ENCODE results near the gene BMX. TPM values are rescaled to one million over a fixed set of nuclear protein-coding genes. Genes with fewer than 3 reads are reported as not detected.

BMX gene
- total and polyA plus RNA-seq, 9 of the 15 experiments (the other 6 are each of a cell fraction or from before 2014, with no cell fraction given): 0.45 to 4.2 (median 1.8) TPM

DNA sequence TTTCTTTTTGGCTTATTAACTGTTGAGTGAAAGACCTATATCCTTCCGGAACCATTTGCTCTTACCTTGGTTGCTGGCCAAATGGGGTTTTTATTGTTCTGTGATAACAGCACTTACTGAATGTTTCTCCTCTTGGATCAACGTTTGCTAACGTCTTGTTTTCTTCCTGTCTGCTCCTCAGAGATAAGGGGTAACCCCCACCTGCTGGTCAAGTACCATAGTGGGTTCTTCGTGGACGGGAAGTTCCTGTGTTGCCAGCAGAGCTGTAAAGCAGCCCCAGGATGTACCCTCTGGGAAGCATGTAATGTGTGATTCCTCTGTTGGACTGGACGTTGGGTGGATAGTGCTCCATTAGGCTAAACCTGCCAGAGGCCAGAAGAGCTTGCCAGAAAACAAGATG, 15.3 kb downstream of the BMX start (continued):
- TF ChIP-seq, protein P1, sequence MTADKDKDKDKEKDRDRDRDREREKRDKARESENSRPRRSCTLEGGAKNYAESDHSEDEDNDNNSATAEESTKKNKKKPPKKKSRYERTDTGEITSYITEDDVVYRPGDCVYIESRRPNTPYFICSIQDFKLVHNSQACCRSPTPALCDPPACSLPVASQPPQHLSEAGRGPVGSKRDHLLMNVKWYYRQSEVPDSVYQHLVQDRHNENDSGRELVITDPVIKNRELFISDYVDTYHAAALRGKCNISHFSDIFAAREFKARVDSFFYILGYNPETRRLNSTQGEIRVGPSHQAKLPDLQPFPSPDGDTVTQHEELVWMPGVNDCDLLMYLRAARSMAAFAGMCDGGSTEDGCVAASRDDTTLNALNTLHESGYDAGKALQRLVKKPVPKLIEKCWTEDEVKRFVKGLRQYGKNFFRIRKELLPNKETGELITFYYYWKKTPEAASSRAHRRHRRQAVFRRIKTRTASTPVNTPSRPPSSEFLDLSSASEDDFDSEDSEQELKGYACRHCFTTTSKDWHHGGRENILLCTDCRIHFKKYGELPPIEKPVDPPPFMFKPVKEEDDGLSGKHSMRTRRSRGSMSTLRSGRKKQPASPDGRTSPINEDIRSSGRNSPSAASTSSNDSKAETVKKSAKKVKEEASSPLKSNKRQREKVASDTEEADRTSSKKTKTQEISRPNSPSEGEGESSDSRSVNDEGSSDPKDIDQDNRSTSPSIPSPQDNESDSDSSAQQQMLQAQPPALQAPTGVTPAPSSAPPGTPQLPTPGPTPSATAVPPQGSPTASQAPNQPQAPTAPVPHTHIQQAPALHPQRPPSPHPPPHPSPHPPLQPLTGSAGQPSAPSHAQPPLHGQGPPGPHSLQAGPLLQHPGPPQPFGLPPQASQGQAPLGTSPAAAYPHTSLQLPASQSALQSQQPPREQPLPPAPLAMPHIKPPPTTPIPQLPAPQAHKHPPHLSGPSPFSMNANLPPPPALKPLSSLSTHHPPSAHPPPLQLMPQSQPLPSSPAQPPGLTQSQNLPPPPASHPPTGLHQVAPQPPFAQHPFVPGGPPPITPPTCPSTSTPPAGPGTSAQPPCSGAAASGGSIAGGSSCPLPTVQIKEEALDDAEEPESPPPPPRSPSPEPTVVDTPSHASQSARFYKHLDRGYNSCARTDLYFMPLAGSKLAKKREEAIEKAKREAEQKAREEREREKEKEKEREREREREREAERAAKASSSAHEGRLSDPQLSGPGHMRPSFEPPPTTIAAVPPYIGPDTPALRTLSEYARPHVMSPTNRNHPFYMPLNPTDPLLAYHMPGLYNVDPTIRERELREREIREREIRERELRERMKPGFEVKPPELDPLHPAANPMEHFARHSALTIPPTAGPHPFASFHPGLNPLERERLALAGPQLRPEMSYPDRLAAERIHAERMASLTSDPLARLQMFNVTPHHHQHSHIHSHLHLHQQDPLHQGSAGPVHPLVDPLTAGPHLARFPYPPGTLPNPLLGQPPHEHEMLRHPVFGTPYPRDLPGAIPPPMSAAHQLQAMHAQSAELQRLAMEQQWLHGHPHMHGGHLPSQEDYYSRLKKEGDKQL (CRISPR knock-in tag; IDR thresholded peaks at IDR 0.05; ENCODE audit: borderline replicate concordance): no peak
- TF ChIP-seq XRCC5 (IDR thresholded peaks at IDR 0.05; ENCODE audit: low read depth, low read length): no peak
- TF ChIP-seq, protein P2, sequence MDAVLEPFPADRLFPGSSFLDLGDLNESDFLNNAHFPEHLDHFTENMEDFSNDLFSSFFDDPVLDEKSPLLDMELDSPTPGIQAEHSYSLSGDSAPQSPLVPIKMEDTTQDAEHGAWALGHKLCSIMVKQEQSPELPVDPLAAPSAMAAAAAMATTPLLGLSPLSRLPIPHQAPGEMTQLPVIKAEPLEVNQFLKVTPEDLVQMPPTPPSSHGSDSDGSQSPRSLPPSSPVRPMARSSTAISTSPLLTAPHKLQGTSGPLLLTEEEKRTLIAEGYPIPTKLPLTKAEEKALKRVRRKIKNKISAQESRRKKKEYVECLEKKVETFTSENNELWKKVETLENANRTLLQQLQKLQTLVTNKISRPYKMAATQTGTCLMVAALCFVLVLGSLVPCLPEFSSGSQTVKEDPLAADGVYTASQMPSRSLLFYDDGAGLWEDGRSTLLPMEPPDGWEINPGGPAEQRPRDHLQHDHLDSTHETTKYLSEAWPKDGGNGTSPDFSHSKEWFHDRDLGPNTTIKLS (IDR thresholded peaks at IDR 0.05; ENCODE audit: borderline replicate concordance, low read depth): no peak
- no peak for TF ChIP-seq ZNF707 (CRISPR knock-in tag; conservative IDR thresholded peaks at IDR 0.05)
- TF ChIP-seq RHOXF2B (CRISPR knock-in tag; conservative IDR thresholded peaks at IDR 0.05): no peak
- TF ChIP-seq ZNF57 (CRISPR knock-in tag; IDR thresholded peaks at IDR 0.05): no peak
- TF ChIP-seq SETDB1 (IDR thresholded peaks at IDR 0.05; ENCODE audit: low read length): no peak
- no peak for TF ChIP-seq MAFF (IDR thresholded peaks at IDR 0.05; ENCODE audit: low read length)
- TF ChIP-seq EHMT2 (IDR thresholded peaks at IDR 0.05): peak; percentile 49; the same call in 1 of the 2 replicates
- peak; percentile 90 for TF ChIP-seq CBFA2T2 (conservative IDR thresholded peaks at IDR 0.05)
- TF ChIP-seq, protein P3, sequence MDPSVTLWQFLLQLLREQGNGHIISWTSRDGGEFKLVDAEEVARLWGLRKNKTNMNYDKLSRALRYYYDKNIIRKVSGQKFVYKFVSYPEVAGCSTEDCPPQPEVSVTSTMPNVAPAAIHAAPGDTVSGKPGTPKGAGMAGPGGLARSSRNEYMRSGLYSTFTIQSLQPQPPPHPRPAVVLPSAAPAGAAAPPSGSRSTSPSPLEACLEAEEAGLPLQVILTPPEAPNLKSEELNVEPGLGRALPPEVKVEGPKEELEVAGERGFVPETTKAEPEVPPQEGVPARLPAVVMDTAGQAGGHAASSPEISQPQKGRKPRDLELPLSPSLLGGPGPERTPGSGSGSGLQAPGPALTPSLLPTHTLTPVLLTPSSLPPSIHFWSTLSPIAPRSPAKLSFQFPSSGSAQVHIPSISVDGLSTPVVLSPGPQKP (CRISPR knock-in tag; IDR thresholded peaks at IDR 0.05): no peak
- peak; percentile 49 for TF ChIP-seq MEIS2 (IDR thresholded peaks at IDR 0.05; ENCODE audit: partially characterized antibody)
- TF ChIP-seq COPS2 (conservative IDR thresholded peaks at IDR 0.05): no peak
- TF ChIP-seq TBL1XR1 (IDR thresholded peaks at IDR 0.05; ENCODE audit: low read length in 2 of 2): peak; percentile 71 to 86; a peak in 3 of 4 replicates
- no peak for TF ChIP-seq ATF1 (CRISPR knock-in tag; IDR thresholded peaks at IDR 0.05)
- no peak for TF ChIP-seq ATF1 (tag; IDR thresholded peaks at IDR 0.05)
- TF ChIP-seq GATA2 (CRISPR knock-in tag; IDR thresholded peaks at IDR 0.05): peak; percentile 73
- TF ChIP-seq, protein P4, sequence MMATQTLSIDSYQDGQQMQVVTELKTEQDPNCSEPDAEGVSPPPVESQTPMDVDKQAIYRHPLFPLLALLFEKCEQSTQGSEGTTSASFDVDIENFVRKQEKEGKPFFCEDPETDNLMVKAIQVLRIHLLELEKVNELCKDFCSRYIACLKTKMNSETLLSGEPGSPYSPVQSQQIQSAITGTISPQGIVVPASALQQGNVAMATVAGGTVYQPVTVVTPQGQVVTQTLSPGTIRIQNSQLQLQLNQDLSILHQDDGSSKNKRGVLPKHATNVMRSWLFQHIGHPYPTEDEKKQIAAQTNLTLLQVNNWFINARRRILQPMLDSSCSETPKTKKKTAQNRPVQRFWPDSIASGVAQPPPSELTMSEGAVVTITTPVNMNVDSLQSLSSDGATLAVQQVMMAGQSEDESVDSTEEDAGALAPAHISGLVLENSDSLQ (IDR thresholded peaks at IDR 0.05): 0 out of 2 replicates have a peak, but pooled peaks have one; percentile 6
- TF ChIP-seq NCOA4 (IDR thresholded peaks at IDR 0.05; ENCODE audit: partially characterized antibody): no peak
- TF ChIP-seq EGR1 (conservative IDR thresholded peaks at IDR 0.05): no peak
- no peak for TF ChIP-seq ZNF347 (CRISPR knock-in tag; IDR thresholded peaks at IDR 0.05; ENCODE audit: low read depth)
